Common myeloid progenitor, CD34-positive (primary cell): ENCODE results near the gene POU3F4.

Experiments used
- CTCF ChIA-PET: fragments of 350-600 bp; sonication (Branson Sonifier 250); formaldehyde crosslinking; loops from one replicate; lab custom pipeline; 2021; ENCODE audit warnings: antibody characterized with exemption; lab: Charles Lee
- POLR2A ChIA-PET: fragments of 350-600 bp; sonication (Branson Sonifier 250); formaldehyde crosslinking; loops from one replicate; lab custom pipeline; 2021; ENCODE audit warnings: antibody characterized with exemption; lab: Charles Lee
- DNase-seq, 3 donors: peaks; one replicate each; pipeline versions ENCODE4 v3.0.0 to v3.0.0-alpha.2; 2013
- H3K27ac ChIP-seq, 2 experiments: 1 replicate in 1 of 2; 2 replicates in 1 of 2; pipeline ENCODE4 v1.7.0; 2013; ENCODE audit warnings: inconsistent platforms in 2 of 2, low read length in 2 of 2, mild to moderate bottlenecking in 2 of 2, low read depth in 1 of 2, moderate library complexity in 1 of 2; ENCODE audit not compliant: severe bottlenecking in 2 of 2, insufficient read depth in 1 of 2, poor library complexity in 1 of 2
- H3K27me3 ChIP-seq, 5 experiments: replicated peaks in 2 of 5; 1 replicate in 3 of 5; 2 replicates in 2 of 5; pipeline versions ENCODE4 v1.6.1 to v1.7.0; 2013; ENCODE audit warnings: low read length in 4 of 5, mild to moderate bottlenecking in 2 of 5, moderate library complexity in 2 of 5, inconsistent platforms in 1 of 5; ENCODE audit not compliant: insufficient read depth in 5 of 5, control insufficient read depth in 4 of 5
- H3K36me3 ChIP-seq, 4 experiments: 1 replicate in 2 of 4; 2 replicates in 2 of 4; pipeline versions ENCODE4 v1.6.1 to v1.7.0; 2013; ENCODE audit warnings: low read length in 3 of 4, control low read depth in 1 of 4, mild to moderate bottlenecking in 1 of 4; ENCODE audit not compliant: control insufficient read depth in 4 of 4, insufficient read depth in 4 of 4
- H3K4me1 ChIP-seq, 4 experiments: 1 replicate in 3 of 4; 2 replicates in 1 of 4; pipeline versions ENCODE4 v1.6.1 to v1.7.1; 2013; ENCODE audit warnings: low read length in 3 of 4, mild to moderate bottlenecking in 3 of 4, control low read depth in 1 of 4, inconsistent platforms in 1 of 4, moderate library complexity in 1 of 4; ENCODE audit not compliant: control insufficient read depth in 4 of 4, insufficient read depth in 4 of 4; ENCODE audit errors: control extremely low read depth in 1 of 4
- H3K4me3 ChIP-seq, 7 experiments: 1 replicate in 4 of 7; 2 replicates in 3 of 7; pipeline versions ENCODE4 v1.5.1 to v1.7.0; 2013; ENCODE audit warnings: mild to moderate bottlenecking in 7 of 7, low read length in 6 of 7, moderate library complexity in 6 of 7, inconsistent platforms in 2 of 7, low read depth in 2 of 7, control low read depth in 1 of 7; ENCODE audit not compliant: insufficient read depth in 4 of 7, control insufficient read depth in 1 of 7; ENCODE audit errors: extremely low read depth in 1 of 7
- H3K9me3 ChIP-seq, 5 experiments: 1 replicate in 4 of 5; 2 replicates in 1 of 5; pipeline versions ENCODE4 v1.6.1 to v1.7.1; 2013; ENCODE audit warnings: low read length in 4 of 5, mild to moderate bottlenecking in 2 of 5, inconsistent platforms in 1 of 5, low read depth in 1 of 5, moderate library complexity in 1 of 5; ENCODE audit not compliant: control insufficient read depth in 4 of 5, insufficient read depth in 2 of 5; ENCODE audit errors: control extremely low read depth in 1 of 5
- WGBS: methylation state at CpG from one replicate; pipeline ENCODE4 v1.1.5; 2013; ENCODE audit not compliant: insufficient coverage; 5-methylcytosine and 5-hydroxymethylcytosine counted together

The POU3F4 gene

DNA sequence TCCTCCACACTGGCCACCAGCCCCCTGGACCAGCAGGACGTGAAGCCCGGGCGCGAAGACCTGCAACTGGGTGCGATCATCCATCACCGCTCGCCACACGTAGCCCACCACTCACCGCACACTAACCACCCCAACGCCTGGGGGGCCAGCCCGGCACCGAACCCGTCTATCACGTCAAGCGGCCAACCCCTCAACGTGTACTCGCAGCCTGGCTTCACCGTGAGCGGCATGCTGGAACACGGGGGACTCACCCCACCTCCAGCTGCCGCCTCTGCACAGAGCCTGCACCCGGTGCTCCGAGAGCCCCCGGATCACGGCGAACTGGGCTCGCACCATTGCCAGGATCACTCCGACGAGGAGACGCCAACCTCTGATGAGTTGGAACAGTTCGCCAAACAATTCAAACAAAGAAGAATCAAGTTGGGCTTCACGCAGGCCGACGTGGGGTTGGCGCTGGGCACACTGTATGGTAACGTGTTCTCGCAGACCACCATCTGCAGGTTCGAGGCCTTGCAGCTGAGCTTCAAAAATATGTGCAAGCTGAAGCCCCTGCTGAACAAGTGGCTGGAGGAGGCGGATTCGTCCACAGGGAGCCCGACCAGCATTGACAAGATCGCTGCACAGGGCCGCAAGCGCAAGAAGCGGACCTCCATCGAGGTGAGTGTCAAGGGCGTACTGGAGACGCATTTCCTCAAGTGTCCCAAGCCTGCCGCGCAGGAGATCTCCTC, 600 bp downstream of the POU3F4 start:
- no peaks in the 10 kb centered on the region for H3K36me3 ChIP-seq
- DNase-seq = peak in 1 of 3 donors; percentile 36
- no peak overlapping the region for H3K27ac ChIP-seq
- H3K9me3 ChIP-seq = peaks cover 0 to 10% (median 3%) of the 10 kb centered on the region in 5 experiments
- no peak overlapping the region for H3K4me3 ChIP-seq
- 36% methylated on average over 42 of the region's 50 CpGs for WGBS
- H3K4me1 ChIP-seq = peaks cover 0 to 16% (median 8%) of the 10 kb centered on the region in 4 experiments
- ChIA-PET CTCF (no interaction called here), POLR2A (no interaction called here)
- H3K27me3 ChIP-seq = peaks cover 6 to 90% (median 49%) of the 10 kb centered on the region in 5 experiments

DNA sequence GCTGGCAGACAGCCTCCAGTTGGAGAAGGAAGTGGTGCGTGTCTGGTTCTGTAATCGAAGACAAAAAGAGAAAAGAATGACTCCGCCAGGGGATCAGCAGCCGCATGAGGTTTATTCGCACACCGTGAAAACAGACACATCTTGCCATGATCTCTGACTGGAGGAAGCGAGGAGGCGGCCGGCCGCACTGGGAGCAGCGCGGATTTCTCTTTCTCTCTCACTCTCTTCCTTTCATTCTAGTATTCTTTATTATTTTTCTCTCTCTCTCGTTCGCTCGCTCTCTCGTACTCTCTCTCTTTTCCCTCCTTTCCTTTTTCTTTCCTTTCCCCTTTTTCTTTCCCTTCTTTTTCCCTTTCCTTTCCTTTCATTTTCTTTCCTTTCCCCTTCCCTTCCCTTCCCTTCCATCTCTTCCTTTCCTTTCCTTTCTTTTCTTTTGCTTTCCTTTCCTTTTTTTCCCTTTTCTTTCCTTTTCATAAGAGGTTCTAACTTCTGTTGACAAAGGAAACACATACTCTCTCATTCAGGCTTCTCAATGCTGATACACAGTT, 1.2 kb downstream of the POU3F4 start:
- H3K27ac ChIP-seq = no peak overlapping the region
- ChIA-PET CTCF (no interaction called here), POLR2A (no interaction called here)
- H3K4me1 ChIP-seq = peaks cover 0 to 16% (median 8%) of the 10 kb centered on the region in 4 experiments
- WGBS = 32% methylated on average over 16 of the region's 16 CpGs
- H3K9me3 ChIP-seq = peaks cover 0 to 10% (median 3%) of the 10 kb centered on the region in 5 experiments
- peak in 1 of 3 donors; percentile 24 for DNase-seq
- H3K36me3 ChIP-seq = no peaks in the 10 kb centered on the region
- H3K4me3 ChIP-seq = no peak overlapping the region
- H3K27me3 ChIP-seq = peaks cover 6 to 90% (median 46%) of the 10 kb centered on the region in 5 experiments

DNA sequence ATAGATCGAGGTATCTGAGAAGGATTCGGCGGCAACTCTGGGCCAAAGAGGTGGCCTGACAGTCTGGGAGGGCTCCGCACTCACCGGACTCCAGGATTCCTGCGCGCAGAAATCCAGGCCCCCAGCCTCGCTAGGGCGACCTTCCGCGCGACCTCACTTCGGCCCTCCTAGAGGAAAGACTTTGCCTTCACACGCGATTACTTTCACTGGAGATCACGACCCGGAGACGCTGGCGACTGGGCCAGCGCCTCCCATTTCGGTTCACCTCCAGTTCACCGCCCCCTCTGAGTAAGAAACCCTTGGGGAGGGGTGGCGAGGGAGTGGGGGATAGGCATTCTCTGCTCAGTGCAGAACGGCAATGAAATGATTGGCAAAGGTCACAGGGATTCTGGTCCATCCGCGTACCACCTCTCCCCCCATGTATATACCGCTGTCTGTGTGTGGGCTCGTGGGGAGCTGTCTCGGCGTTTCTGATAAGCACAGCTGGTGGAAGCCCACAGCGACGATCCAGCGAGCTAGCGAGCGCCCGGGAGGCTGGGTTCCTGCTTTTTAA, 2.5 kb downstream of the POU3F4 start:
- DNase-seq = peak in 2 of 3 donors; percentile 13 to 38
- POLR2A ChIA-PET = no interaction called here
- no peak overlapping the region for H3K27ac ChIP-seq
- CTCF ChIA-PET = no interaction called here
- H3K4me3 ChIP-seq = peak overlapping the region in 2 of 7 experiments; percentile 16 to 24
- H3K4me1 ChIP-seq = peaks cover 0 to 16% (median 8%) of the 10 kb centered on the region in 4 experiments
- peaks cover 0 to 10% (median 3%) of the 10 kb centered on the region in 5 experiments for H3K9me3 ChIP-seq
- no peaks in the 10 kb centered on the region for H3K36me3 ChIP-seq
- 28% methylated on average over 25 of the region's 36 CpGs for WGBS
- peaks cover 6 to 79% (median 40%) of the 10 kb centered on the region in 5 experiments for H3K27me3 ChIP-seq

DNA sequence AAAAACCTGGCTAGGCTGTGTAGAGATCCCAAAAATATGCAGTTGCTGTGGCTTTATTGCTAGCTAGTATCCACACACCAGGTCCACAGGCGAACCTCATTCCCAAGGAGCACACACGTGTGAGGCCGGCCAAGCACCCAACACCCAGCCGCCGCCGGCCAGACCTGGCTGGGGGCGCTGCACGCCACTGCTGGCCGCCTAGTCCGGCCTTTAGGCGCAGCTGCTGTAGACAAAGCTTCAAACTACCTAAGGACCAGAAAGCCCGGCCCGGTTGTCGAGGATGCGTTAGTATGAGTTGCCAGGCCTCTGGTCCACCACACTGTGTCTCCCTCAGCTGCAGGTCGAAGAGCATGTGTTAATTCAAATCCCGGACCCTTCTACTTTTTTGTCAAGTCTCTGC, 3.1 kb downstream of the POU3F4 start:
- no peak for DNase-seq
- no peak overlapping the region for H3K4me3 ChIP-seq
- 32% methylated on average over 11 of the region's 17 CpGs for WGBS
- no peaks in the 10 kb centered on the region for H3K36me3 ChIP-seq
- ChIA-PET POLR2A (no interaction called here), CTCF (no interaction called here)
- H3K9me3 ChIP-seq = peaks cover 0 to 10% (median 3%) of the 10 kb centered on the region in 5 experiments
- peaks cover 4 to 77% (median 38%) of the 10 kb centered on the region in 5 experiments for H3K27me3 ChIP-seq
- peaks cover 0 to 16% (median 8%) of the 10 kb centered on the region in 4 experiments for H3K4me1 ChIP-seq
- H3K27ac ChIP-seq = no peak overlapping the region

DNA sequence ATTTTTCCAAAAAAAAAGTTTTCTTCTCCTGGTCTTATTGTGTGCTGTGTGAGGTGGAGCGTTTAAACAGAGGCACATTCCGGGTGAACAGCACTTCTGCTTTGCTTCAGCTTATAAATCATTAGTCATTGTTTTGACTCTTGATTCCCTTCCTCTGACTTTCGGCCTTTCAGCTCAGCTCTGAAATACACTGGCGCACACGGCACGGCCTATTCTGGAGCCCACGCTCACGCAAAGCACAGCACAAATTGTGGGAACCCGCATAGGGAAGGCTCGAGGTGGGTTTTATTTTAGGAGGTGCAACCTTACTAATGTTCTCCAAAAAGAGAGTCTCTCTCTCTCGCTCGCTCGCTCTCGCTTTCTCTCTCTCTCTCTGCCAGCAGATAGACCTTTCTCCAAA, 4.0 kb downstream of the POU3F4 start:
- Histone ChIP-seq H3K27me3 (peaks cover 4 to 74% (median 32%) of the 10 kb centered on the region in 5 experiments), H3K27ac (no peak overlapping the region), H3K4me3 (no peak overlapping the region), H3K4me1 (peaks cover 0 to 16% (median 8%) of the 10 kb centered on the region in 4 experiments), H3K9me3 (peaks cover 0 to 10% (median 3%) of the 10 kb centered on the region in 5 experiments), H3K36me3 (no peaks in the 10 kb centered on the region)
- peak in 2 of 3 donors; percentile 36 to 50 for DNase-seq
- POLR2A ChIA-PET = no interaction called here
- 48% methylated on average over 14 of the region's 14 CpGs for WGBS
- CTCF ChIA-PET = no interaction called here

DNA sequence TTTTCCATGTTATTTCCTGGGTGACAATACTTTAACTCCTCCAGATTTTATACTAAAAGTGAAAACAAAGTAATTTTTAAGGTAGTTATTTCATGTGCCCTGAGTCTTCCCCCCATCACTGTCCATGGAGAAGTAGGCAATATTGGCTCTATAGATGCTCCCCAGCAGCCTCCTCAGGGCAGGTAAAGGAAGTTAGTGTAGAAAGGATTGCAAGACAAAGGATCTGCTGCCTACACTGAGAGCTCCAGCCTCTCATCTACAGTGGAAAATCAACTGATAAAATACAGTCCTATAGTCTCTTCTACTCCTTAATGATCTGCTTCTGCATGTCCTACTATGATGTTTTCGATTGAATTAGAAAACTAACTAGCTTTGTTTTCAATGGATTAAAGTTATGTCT, 8.5 kb downstream of the POU3F4 start:
- ChIA-PET POLR2A (no interaction called here), CTCF (no interaction called here)
- no peaks in the 10 kb centered on the region for H3K9me3 ChIP-seq
- H3K4me1 ChIP-seq = peaks cover 0 to 4% (median 1%) of the 10 kb centered on the region in 4 experiments
- H3K4me3 ChIP-seq = no peak overlapping the region
- H3K27me3 ChIP-seq = peaks cover 0 to 40% (median 23%) of the 10 kb centered on the region in 5 experiments
- no peak overlapping the region for H3K27ac ChIP-seq
- DNase-seq = no peak
- 100% methylated on average over 1 of the region's 1 CpG for WGBS
- no peaks in the 10 kb centered on the region for H3K36me3 ChIP-seq

DNA sequence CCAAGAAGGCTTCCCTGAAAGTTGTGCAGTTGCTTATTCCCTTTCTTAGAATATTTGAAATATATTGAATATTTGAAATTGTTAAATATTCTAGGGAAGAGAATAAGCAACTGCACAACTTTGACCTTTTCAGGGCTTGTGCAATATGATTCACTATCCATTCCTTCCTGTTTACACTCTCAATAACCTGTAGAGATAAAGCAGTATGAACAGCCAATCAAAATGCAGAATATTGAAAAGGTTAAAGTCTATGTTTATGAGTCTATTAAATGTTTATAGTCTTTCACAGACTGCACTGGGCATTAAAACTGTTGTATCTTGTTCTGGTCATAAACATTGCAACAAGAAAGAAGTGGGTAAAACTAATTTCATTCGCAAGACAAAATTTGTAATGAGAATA, 13.8 kb downstream of the POU3F4 start:
- Histone ChIP-seq H3K27ac (no peak overlapping the region), H3K9me3 (no peaks in the 10 kb centered on the region), H3K27me3 (peaks cover 0 to 14% (median 3%) of the 10 kb centered on the region in 5 experiments), H3K4me3 (no peak overlapping the region), H3K36me3 (no peaks in the 10 kb centered on the region), H3K4me1 (no peaks in the 10 kb centered on the region)
- no CpG with 5 or more reads among the region's 1 CpG for WGBS
- ChIA-PET CTCF (no interaction called here), POLR2A (no interaction called here)
- DNase-seq = no peak
